ENCODE data around the gene TKFC.

Gene TKFC

DNA sequence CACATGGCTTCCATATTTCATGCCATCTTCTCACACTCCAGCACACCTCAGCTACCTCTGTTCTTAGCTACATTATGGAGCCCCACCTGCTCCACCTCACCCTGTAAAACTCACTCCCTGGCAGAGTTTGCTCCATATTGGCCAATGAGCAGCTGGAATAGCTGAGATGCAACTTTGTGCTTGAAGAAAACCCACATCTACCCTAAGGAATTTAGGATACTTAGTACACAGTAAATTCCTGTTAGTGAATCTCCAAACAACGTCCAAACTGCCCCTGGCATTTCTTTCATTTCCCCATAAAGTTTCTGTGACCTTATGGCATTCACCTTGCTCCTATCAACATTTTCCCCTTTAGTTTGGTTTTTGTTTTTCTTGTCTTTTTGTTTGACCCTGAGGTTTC is 35.7 kb upstream of the TKFC start:
- Histone ChIP-seq H3K9me3 (ENCODE audit: control insufficient read depth in 2 of 2, low read length in 2 of 2) (no peaks in the 10 kb centered on the region), H3K4me1 (ENCODE audit: control insufficient read depth in 2 of 2, insufficient read depth in 2 of 2, low read length in 2 of 2) (peaks cover 5 to 16% of the 10 kb centered on the region in 2 donors), H3K9ac (ENCODE audit: low read depth in 1 of 2, low read length in 2 of 2) (no peak overlapping the region), H3K4me3 (ENCODE audit: low read length in 2 of 2) (no peak overlapping the region), H3K36me3 (ENCODE audit: control insufficient read depth in 2 of 2, insufficient read depth in 2 of 2, low read length in 2 of 2) (peaks cover 33 to 34% of the 10 kb centered on the region in 2 donors), H3K27me3 (ENCODE audit: control insufficient read depth in 2 of 2, insufficient read depth in 2 of 2, low read length in 2 of 2) (peaks cover 10 to 13% of the 10 kb centered on the region in 2 donors), H3K27ac (ENCODE audit: low read depth in 2 of 2, low read length in 2 of 2) (no peak overlapping the region)

DNA sequence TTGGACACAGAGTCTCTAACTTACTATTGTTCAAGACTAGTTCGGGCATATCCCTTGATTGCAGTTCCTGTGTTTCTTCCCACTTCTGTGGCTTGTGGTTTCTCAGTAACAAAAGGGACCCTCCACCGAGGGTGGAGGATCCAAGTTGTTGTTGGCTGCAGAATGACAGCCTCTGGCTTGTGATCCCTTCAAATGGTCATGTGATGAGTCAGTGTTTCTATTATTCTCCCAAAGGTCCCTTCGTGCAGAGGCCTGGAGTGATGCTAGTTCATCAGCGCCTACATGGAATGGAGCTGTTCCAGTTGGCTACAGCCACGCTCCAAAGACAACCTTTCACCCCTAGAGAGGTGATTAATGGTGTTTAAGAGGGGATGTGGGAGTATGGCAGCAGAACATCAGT is 35.3 kb upstream of the TKFC start:
- H3K4me1 ChIP-seq (ENCODE audit: control insufficient read depth in 2 of 2, insufficient read depth in 2 of 2, low read length in 2 of 2): peaks cover 5 to 16% of the 10 kb centered on the region in 2 donors
- H3K36me3 ChIP-seq (ENCODE audit: control insufficient read depth in 2 of 2, insufficient read depth in 2 of 2, low read length in 2 of 2): peaks cover 37 to 38% of the 10 kb centered on the region in 2 donors
- H3K27me3 ChIP-seq (ENCODE audit: control insufficient read depth in 2 of 2, insufficient read depth in 2 of 2, low read length in 2 of 2): peaks cover 7 to 10% of the 10 kb centered on the region in 2 donors
- no peak overlapping the region for H3K9ac ChIP-seq (ENCODE audit: low read depth in 1 of 2, low read length in 2 of 2)
- H3K4me3 ChIP-seq (ENCODE audit: low read length in 2 of 2): no peak overlapping the region
- H3K27ac ChIP-seq (ENCODE audit: low read depth in 2 of 2, low read length in 2 of 2): no peak overlapping the region
- H3K9me3 ChIP-seq (ENCODE audit: control insufficient read depth in 2 of 2, low read length in 2 of 2): no peaks in the 10 kb centered on the region

DNA sequence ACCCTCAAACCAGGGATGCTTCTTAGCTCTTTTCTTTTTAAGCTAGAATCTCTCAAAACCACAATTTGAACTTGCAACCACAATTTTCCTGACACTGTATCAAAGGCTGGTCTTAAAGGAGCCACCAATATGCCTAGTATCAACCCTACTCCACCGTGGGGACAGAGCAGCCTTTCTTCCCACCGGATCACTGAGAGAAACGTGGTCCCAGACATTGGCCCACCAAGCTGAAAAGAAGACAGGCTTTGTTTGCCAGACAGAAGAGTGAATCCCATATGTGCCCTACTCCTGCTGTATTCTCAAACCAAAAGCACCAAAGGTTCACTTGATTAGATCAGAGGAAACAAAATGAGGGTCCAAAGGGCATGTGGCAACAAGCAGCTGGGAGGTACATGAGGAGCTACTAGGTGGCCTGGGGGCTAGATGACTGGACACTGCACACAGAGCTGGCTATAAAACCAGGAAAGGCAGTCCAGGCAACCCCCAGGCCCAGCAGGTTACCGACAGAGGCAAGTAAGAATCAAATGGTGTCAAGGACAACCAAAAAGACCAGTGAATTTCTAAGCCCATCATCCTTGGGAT is 34.3 kb upstream of the TKFC start:
- H3K9ac ChIP-seq (ENCODE audit: low read depth in 1 of 2, low read length in 2 of 2): no peak overlapping the region
- no peaks in the 10 kb centered on the region for H3K9me3 ChIP-seq (ENCODE audit: control insufficient read depth in 2 of 2, low read length in 2 of 2)
- peaks cover 44 to 47% of the 10 kb centered on the region in 2 donors for H3K36me3 ChIP-seq (ENCODE audit: control insufficient read depth in 2 of 2, insufficient read depth in 2 of 2, low read length in 2 of 2)
- no peak overlapping the region for H3K4me3 ChIP-seq (ENCODE audit: low read length in 2 of 2)
- H3K27ac ChIP-seq (ENCODE audit: low read depth in 2 of 2, low read length in 2 of 2): no peak overlapping the region
- peaks cover 3 to 9% of the 10 kb centered on the region in 2 donors for H3K27me3 ChIP-seq (ENCODE audit: control insufficient read depth in 2 of 2, insufficient read depth in 2 of 2, low read length in 2 of 2)
- peaks cover 5 to 15% of the 10 kb centered on the region in 2 donors for H3K4me1 ChIP-seq (ENCODE audit: control insufficient read depth in 2 of 2, insufficient read depth in 2 of 2, low read length in 2 of 2)

DNA sequence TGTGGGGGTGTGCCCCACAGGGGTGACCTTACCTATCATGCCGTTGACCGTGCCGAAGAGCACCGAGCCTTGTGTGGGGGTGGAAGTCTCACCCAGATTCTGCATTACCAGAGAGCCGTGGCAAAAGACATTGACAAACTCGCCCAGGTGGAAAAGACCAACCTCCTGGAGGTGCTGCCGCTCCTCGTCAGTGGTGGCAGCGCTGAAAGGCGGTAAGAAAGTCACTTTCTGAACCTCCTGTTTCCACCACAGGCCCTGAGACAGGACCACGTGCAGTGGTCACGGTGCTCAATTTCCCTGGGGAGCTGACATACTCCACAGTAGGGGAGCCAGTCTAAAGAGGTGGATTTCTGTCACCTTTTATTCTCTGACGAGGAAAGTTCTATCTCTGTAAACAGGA is 30.5 kb upstream of the TKFC start:
- Histone ChIP-seq H3K36me3 (ENCODE audit: control insufficient read depth in 2 of 2, insufficient read depth in 2 of 2, low read length in 2 of 2) (peaks cover 73 to 77% of the 10 kb centered on the region in 2 donors), H3K9ac (ENCODE audit: low read depth in 1 of 2, low read length in 2 of 2) (no peak overlapping the region), H3K4me3 (ENCODE audit: low read length in 2 of 2) (no peak overlapping the region), H3K4me1 (ENCODE audit: control insufficient read depth in 2 of 2, insufficient read depth in 2 of 2, low read length in 2 of 2) (no peaks in the 10 kb centered on the region), H3K27me3 (ENCODE audit: control insufficient read depth in 2 of 2, insufficient read depth in 2 of 2, low read length in 2 of 2) (no peaks in the 10 kb centered on the region), H3K27ac (ENCODE audit: low read depth in 2 of 2, low read length in 2 of 2) (no peak overlapping the region), H3K9me3 (ENCODE audit: control insufficient read depth in 2 of 2, low read length in 2 of 2) (no peaks in the 10 kb centered on the region)

DNA sequence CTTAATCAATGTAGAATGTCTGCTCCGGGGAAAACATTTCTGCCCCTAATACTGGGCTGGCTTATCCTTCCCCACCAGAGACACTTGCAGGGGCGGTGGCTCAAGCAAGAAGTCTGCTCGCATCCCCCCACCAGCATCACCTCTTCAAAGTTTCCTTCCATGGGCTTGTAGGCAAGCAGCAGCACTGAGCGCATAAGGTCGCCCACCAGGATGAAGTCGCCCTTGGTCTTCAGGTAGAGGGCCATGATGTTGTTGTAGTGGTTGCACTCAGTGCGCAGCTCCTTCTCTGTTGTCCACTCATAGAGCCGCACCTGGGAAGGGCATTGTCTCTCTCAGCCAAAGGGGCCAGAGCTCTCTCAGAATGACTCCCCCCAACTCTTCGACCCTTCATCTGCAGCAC is 29.3 kb upstream of the TKFC start:
- no peak overlapping the region for H3K4me3 ChIP-seq (ENCODE audit: low read length in 2 of 2)
- no peaks in the 10 kb centered on the region for H3K9me3 ChIP-seq (ENCODE audit: control insufficient read depth in 2 of 2, low read length in 2 of 2)
- peaks cover 79 to 87% of the 10 kb centered on the region in 2 donors for H3K36me3 ChIP-seq (ENCODE audit: control insufficient read depth in 2 of 2, insufficient read depth in 2 of 2, low read length in 2 of 2)
- H3K4me1 ChIP-seq (ENCODE audit: control insufficient read depth in 2 of 2, insufficient read depth in 2 of 2, low read length in 2 of 2): no peaks in the 10 kb centered on the region
- no peak overlapping the region for H3K9ac ChIP-seq (ENCODE audit: low read depth in 1 of 2, low read length in 2 of 2)
- no peaks in the 10 kb centered on the region for H3K27me3 ChIP-seq (ENCODE audit: control insufficient read depth in 2 of 2, insufficient read depth in 2 of 2, low read length in 2 of 2)
- H3K27ac ChIP-seq (ENCODE audit: low read depth in 2 of 2, low read length in 2 of 2): no peak overlapping the region

DNA sequence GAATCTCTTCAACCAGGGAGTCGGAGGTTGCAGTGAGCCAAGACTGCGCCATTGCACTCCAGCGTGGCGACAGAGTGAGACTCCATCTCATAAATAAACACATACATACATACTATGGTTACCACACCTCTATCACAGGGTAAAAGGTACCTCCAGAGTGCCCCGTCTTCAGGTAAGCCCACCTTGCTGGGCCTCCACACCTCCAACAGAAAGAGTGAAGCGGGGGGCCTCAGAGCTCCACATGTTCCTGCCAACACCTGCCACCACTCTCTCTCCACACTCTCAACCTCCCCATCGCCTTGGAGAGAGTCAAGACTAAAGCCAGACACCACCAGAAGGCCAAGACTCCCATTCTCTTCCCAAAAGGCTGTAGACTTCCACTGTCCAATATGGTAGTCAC is 27.6 kb upstream of the TKFC start:
- H3K36me3 ChIP-seq (ENCODE audit: control insufficient read depth in 2 of 2, insufficient read depth in 2 of 2, low read length in 2 of 2): peaks cover 80 to 89% of the 10 kb centered on the region in 2 donors
- H3K27ac ChIP-seq (ENCODE audit: low read depth in 2 of 2, low read length in 2 of 2): no peak overlapping the region
- H3K9me3 ChIP-seq (ENCODE audit: control insufficient read depth in 2 of 2, low read length in 2 of 2): no peaks in the 10 kb centered on the region
- no peak overlapping the region for H3K9ac ChIP-seq (ENCODE audit: low read depth in 1 of 2, low read length in 2 of 2)
- no peaks in the 10 kb centered on the region for H3K4me1 ChIP-seq (ENCODE audit: control insufficient read depth in 2 of 2, insufficient read depth in 2 of 2, low read length in 2 of 2)
- H3K27me3 ChIP-seq (ENCODE audit: control insufficient read depth in 2 of 2, insufficient read depth in 2 of 2, low read length in 2 of 2): no peaks in the 10 kb centered on the region
- no peak overlapping the region for H3K4me3 ChIP-seq (ENCODE audit: low read length in 2 of 2)

DNA sequence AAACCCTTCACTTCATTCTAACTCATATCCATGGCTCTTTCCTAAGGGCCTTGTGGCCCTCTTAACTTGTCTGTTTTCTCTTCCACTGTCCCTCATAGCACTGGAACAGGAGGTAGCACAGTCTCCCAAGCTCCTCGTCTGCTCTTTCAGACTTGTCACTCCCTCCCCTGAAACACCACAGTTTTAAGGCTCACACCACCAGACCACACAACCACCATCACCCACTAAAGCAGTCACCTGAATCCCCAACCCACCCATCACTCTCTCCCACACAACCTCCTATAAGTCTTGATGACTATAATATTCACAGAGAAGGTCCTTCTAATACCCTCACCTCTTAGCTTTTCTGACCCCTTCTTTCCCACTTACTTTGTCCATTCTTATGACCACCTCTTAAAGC is 26.8 kb upstream of the TKFC start:
- Histone ChIP-seq H3K27me3 (ENCODE audit: control insufficient read depth in 2 of 2, insufficient read depth in 2 of 2, low read length in 2 of 2) (no peaks in the 10 kb centered on the region), H3K36me3 (ENCODE audit: control insufficient read depth in 2 of 2, insufficient read depth in 2 of 2, low read length in 2 of 2) (peaks cover 80 to 90% of the 10 kb centered on the region in 2 donors), H3K27ac (ENCODE audit: low read depth in 2 of 2, low read length in 2 of 2) (no peak overlapping the region), H3K9ac (ENCODE audit: low read depth in 1 of 2, low read length in 2 of 2) (no peak overlapping the region), H3K4me3 (ENCODE audit: low read length in 2 of 2) (no peak overlapping the region), H3K4me1 (ENCODE audit: control insufficient read depth in 2 of 2, insufficient read depth in 2 of 2, low read length in 2 of 2) (no peaks in the 10 kb centered on the region), H3K9me3 (ENCODE audit: control insufficient read depth in 2 of 2, low read length in 2 of 2) (no peaks in the 10 kb centered on the region)

DNA sequence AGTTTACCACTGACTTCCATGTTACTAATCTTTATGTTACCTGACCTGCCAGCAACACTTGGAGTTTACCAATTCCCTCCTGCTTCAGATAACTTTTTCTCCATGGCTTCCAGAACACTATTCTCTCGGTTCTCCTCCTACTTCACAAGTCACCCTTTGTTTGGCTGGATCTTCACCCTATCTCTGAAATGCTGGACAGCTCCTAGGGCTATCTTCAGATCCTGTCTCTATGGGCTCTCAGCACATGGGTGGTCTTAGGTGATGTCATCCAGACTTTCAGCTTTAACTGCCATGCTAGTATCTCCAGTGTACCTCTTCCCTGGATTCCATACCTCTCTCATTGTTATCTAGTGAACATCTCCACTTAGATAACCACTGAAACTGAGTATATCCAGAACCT is 25.7 kb upstream of the TKFC start:
- H3K4me1 ChIP-seq (ENCODE audit: control insufficient read depth in 2 of 2, insufficient read depth in 2 of 2, low read length in 2 of 2): no peaks in the 10 kb centered on the region
- no peaks in the 10 kb centered on the region for H3K9me3 ChIP-seq (ENCODE audit: control insufficient read depth in 2 of 2, low read length in 2 of 2)
- peaks cover 85 to 88% of the 10 kb centered on the region in 2 donors for H3K36me3 ChIP-seq (ENCODE audit: control insufficient read depth in 2 of 2, insufficient read depth in 2 of 2, low read length in 2 of 2)
- no peak overlapping the region for H3K27ac ChIP-seq (ENCODE audit: low read depth in 2 of 2, low read length in 2 of 2)
- no peak overlapping the region for H3K9ac ChIP-seq (ENCODE audit: low read depth in 1 of 2, low read length in 2 of 2)
- H3K4me3 ChIP-seq (ENCODE audit: low read length in 2 of 2): no peak overlapping the region
- H3K27me3 ChIP-seq (ENCODE audit: control insufficient read depth in 2 of 2, insufficient read depth in 2 of 2, low read length in 2 of 2): no peaks in the 10 kb centered on the region

DNA sequence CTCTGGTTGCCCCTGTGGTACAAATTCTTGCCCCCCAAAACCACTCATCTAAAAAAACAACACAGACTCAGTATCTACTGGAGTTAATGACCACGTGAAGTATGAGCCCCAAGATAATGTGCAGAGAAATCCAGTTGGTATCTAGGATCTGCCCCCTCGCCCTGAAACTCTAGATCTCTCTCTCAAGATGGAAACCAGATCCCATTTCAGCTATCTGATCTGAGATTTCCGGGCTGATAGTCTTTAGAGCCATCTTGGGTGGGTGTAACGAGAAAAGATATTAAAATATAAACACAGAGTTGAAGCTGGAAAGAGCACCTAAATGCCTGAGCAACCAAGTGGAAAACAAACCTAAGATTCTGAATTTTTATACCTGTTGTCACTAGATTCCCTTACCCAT is 23.9 kb upstream of the TKFC start:
- H3K9ac ChIP-seq (ENCODE audit: low read depth in 1 of 2, low read length in 2 of 2): no peak overlapping the region
- peaks cover 84% of the 10 kb centered on the region in 2 donors for H3K36me3 ChIP-seq (ENCODE audit: control insufficient read depth in 2 of 2, insufficient read depth in 2 of 2, low read length in 2 of 2)
- no peaks in the 10 kb centered on the region for H3K4me1 ChIP-seq (ENCODE audit: control insufficient read depth in 2 of 2, insufficient read depth in 2 of 2, low read length in 2 of 2)
- H3K27ac ChIP-seq (ENCODE audit: low read depth in 2 of 2, low read length in 2 of 2): no peak overlapping the region
- H3K27me3 ChIP-seq (ENCODE audit: control insufficient read depth in 2 of 2, insufficient read depth in 2 of 2, low read length in 2 of 2): no peaks in the 10 kb centered on the region
- no peaks in the 10 kb centered on the region for H3K9me3 ChIP-seq (ENCODE audit: control insufficient read depth in 2 of 2, low read length in 2 of 2)
- H3K4me3 ChIP-seq (ENCODE audit: low read length in 2 of 2): no peak overlapping the region

DNA sequence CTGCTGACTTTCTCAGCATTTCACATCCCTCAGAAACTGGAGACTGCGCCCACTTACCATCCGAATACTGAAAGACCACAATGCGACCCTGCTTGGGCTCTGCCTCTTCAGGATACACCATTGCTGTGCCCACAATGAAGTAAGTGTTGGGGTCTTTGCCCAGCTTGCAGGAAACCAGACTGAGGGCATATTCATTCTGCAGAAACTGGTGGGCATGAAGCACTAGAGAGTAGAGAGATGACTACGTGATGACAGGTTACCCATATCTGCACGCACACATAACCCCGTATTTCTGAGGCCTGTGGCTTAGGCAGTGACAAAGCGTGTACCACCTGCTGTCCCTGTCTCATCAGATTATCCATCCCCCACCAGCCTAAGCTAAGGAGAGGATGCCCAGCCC is 23.3 kb upstream of the TKFC start:
- Histone ChIP-seq H3K27ac (ENCODE audit: low read depth in 2 of 2, low read length in 2 of 2) (no peak overlapping the region), H3K9me3 (ENCODE audit: control insufficient read depth in 2 of 2, low read length in 2 of 2) (no peaks in the 10 kb centered on the region), H3K4me1 (ENCODE audit: control insufficient read depth in 2 of 2, insufficient read depth in 2 of 2, low read length in 2 of 2) (no peaks in the 10 kb centered on the region), H3K9ac (ENCODE audit: low read depth in 1 of 2, low read length in 2 of 2) (no peak overlapping the region), H3K27me3 (ENCODE audit: control insufficient read depth in 2 of 2, insufficient read depth in 2 of 2, low read length in 2 of 2) (no peaks in the 10 kb centered on the region), H3K4me3 (ENCODE audit: low read length in 2 of 2) (no peak overlapping the region), H3K36me3 (ENCODE audit: control insufficient read depth in 2 of 2, insufficient read depth in 2 of 2, low read length in 2 of 2) (peaks cover 86 to 88% of the 10 kb centered on the region in 2 donors)

DNA sequence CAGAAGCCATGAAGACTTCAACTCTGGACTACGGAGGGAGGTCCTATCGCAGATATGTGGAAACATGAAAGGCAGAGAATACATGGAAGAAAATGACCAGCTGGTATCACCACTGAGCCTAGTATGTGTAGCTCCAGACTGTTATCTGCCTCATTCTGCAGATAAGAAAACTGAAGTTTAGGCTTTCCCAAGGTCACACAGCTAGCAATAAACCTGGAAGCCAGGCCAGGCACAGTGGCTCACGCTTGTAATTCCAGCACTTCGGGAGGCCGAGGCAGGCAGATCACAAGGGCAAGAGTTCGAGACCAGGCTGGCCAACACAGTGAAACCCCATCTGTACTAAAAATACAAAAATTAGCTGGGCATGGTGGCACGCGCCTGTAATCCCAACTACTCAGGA is 22.3 kb upstream of the TKFC start:
- Histone ChIP-seq H3K4me1 (ENCODE audit: control insufficient read depth in 2 of 2, insufficient read depth in 2 of 2, low read length in 2 of 2) (no peaks in the 10 kb centered on the region), H3K4me3 (ENCODE audit: low read length in 2 of 2) (no peak overlapping the region), H3K36me3 (ENCODE audit: control insufficient read depth in 2 of 2, insufficient read depth in 2 of 2, low read length in 2 of 2) (peaks cover 87 to 89% of the 10 kb centered on the region in 2 donors), H3K27me3 (ENCODE audit: control insufficient read depth in 2 of 2, insufficient read depth in 2 of 2, low read length in 2 of 2) (no peaks in the 10 kb centered on the region), H3K9me3 (ENCODE audit: control insufficient read depth in 2 of 2, low read length in 2 of 2) (no peaks in the 10 kb centered on the region), H3K9ac (ENCODE audit: low read depth in 1 of 2, low read length in 2 of 2) (no peak overlapping the region), H3K27ac (ENCODE audit: low read depth in 2 of 2, low read length in 2 of 2) (no peak overlapping the region)
